RWPE1 (cell line): ENCODE data around the gene PLP1.

Source experiments
- CTCF ChIA-PET: fragments of 350-600 bp; sonication (Branson Sonifier 250); formaldehyde crosslinking; extraction: SDS; loops from one replicate; lab custom pipeline; 2021; lab: Yijun Ruan, JAX
- POLR2A ChIA-PET: fragments of 400-600 bp; formaldehyde crosslinking; extraction: SDS; loops from one replicate; lab custom pipeline; 2020; ENCODE audit warnings: antibody characterized with exemption; ENCODE audit not compliant: low non-redundant PET; lab: Yijun Ruan, JAX
- DNase-seq: peaks from one replicate; pipeline ENCODE4 v3.0.0; 2012; ENCODE audit warnings: low spot score
- H3K27ac ChIP-seq: fragments of 450-650 bp; 2 replicates; pipeline ENCODE4 v1.5.1; 2017
- CTCF ChIP-seq: fragments of 450-650 bp; conservative IDR thresholded peaks from 2 replicates; pipeline ENCODE4 v1.5.1; 2017; ENCODE audit warnings: low read depth, mild to moderate bottlenecking

The PLP1 gene

GRCh38 chrX:103776546-103776945, at the start of gene PLP1:
PLP1 (plus strand) TSS chrX:103776840; CDS start chrX:103776996, 156 bp downstream.
- no peak within 1 kb of the TSS for H3K27ac ChIP-seq
- TF ChIP-seq CTCF = no peak
- CTCF ChIA-PET = no interaction called here
- no peak for DNase-seq
- POLR2A ChIA-PET = no interaction called here

- no peak for TF ChIP-seq CTCF
- no peak for DNase-seq
- ChIA-PET CTCF (no interaction called here), POLR2A (no interaction called here)
- H3K27ac ChIP-seq = no peak overlapping the region
Observed at GRCh38 chrX:103727115-103727514, 49.5 kb upstream of the PLP1 start.

GRCh38 chrX:103729015-103729414, 47.6 kb upstream of the PLP1 start:
- POLR2A ChIA-PET = no interaction called here
- CTCF ChIA-PET = no interaction called here
- no peak for DNase-seq
- TF ChIP-seq CTCF = no peak
- H3K27ac ChIP-seq = no peak overlapping the region; the same call in 1 of the 2 replicates

- ChIA-PET CTCF (no interaction called here), POLR2A (no interaction called here)
- TF ChIP-seq CTCF = no peak
- peak overlapping the region; percentile 84 for H3K27ac ChIP-seq
- no peak for DNase-seq
Observed at GRCh38 chrX:103730147-103730795, 46.4 kb upstream of the PLP1 start.

- H3K27ac ChIP-seq = peak overlapping the region; percentile 84
- peak; percentile 59 for DNase-seq
- POLR2A ChIA-PET = no interaction called here
- no peak for TF ChIP-seq CTCF
- CTCF ChIA-PET = no interaction called here
Observed at GRCh38 chrX:103730796-103731493, 45.7 kb upstream of the PLP1 start.

GRCh38 chrX:103733017-103733416, 43.6 kb upstream of the PLP1 start:
- ChIA-PET CTCF (no interaction called here), POLR2A (no interaction called here)
- TF ChIP-seq CTCF = no peak
- DNase-seq = no peak
- H3K27ac ChIP-seq = no peak overlapping the region
